ENCODE results near the gene HPN.
"Not testable (repeated sequence)": the region's sequence is repeated elsewhere in the genome, so short reads cannot be mapped to it uniquely, and the experiment has no call there.

Gene HPN

GRCh38 chr19:35042954-35043604, 1.6 kb downstream of the HPN start:
- DNase-seq (ENCODE audit: low read depth): no peak

DNA sequence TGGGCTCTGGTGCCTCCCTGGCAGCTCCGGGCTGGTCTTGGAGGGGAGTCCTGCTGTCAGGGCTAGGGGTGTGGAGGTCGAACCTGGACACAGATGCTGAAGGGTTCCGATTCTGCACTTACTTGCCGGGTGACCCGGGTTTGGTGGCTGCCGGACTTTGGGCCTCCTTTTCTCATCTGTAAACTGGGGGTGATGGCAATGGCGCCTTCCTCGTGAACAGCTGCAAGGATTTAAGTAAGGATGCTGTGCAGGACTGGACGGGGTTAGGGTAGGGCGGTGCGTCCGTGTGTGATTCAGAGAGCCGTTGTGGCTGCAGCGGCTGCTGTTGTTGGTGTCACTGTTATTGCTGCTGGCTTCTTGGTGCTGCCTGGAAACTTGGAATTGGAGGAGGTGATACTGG, 2.4 kb downstream of the HPN start:
- no peak for DNase-seq (ENCODE audit: low read depth)

GRCh38 chr19:35044317-35045117, 3.0 kb downstream of the HPN start:
- DNase-seq (ENCODE audit: low read depth): peak; percentile 56

DNA sequence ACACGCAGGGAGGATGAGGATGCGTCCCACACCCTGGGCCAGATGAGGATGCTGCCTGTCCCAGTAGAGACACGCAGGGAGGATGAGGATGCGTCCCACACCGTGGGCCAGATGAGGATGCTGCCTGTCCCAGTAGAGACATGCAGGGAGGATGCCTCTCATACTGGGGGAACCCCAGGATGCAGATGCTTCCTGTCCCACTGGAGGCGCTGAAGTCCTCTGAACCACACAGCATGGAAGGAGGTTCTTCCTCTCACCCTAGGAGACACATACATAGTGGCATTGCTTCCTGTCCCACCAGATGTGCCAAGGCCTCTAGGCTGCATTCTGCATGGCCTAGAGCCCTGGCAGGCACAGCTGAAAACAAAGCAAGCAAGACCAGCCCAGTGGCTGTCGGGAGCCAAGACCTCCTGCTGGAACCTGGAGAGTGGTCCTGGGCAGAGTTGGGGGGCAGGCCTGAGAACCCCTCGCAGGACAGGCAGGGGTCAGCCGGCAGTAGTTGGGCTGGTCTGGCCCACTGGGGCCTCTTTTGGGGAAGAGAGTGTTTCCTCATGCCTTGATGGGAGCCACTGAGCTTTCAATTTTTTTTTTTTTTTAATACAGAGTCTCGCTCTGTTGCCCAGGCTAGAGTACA, 4.3 kb downstream of the HPN start:
- no peak for DNase-seq (ENCODE audit: low read depth)

DNA sequence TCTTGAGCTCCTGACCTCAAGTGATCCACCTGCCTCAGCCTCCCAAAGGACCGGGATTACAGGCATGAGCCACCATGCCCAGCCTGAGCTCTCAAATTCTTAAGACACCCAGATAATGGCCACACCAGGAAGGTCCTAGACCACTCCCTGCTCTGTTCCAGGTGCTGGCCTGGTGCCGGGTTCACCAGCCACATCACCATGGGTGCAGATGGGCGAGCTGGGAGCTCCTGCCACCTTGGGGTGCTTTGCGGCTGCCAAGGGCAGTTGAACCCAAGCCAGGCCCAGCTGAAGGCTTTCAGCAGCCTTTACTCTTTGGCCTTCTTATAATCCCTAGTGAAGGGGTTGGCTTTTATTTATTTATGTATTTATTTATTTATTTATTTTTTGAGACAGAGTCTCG, 4.9 kb downstream of the HPN start:
- no peak for DNase-seq (ENCODE audit: low read depth)

DNA sequence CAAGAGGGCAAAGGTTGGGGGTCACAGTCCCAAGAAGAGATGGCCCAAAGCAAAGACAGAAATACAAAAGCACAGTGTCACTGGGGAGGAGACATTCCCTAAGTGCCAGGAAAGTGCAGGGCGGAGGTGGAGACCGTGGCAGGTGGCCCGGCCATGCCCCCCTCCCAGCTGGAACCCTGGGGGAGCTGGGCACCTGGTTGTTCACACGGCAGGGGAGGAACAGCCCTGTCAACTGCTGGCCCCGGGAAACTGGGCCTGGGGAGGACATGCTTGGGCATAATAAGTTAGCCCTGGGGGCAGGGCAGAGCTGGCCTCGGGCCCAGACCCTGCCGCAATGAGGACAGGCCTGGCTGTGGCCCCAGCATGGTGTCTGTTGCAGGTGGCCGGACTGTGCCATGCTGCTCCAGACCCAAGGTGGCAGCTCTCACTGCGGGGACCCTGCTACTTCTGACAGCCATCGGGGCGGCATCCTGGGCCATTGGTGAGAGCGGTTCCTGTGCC, 7.4 kb downstream of the HPN start:
- no peak for DNase-seq (ENCODE audit: low read depth)

- no peak for DNase-seq (ENCODE audit: low read depth)
Observed at GRCh38 chr19:35049456-35049855, 7.9 kb downstream of the HPN start.

DNA sequence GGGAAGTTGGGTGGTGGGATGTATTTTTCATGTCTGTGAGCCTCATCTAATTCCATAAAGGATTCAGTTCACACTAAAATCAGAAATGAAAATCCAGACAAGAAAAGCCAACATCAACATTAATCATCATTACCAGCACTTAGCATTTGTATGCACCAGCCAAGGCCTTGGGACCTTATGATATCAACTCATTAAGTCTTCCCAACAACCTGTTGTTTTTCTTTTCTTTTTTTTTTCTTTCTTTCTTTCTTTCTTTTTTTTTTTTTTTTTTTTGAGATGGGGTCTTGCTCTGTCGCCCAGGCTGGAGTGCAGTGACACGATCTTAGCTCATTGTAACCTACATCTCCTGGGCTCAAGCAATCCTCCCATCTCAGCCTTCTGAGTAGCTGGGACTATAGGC, 9.1 kb downstream of the HPN start:
- not testable (repeated sequence) for DNase-seq (ENCODE audit: low read depth)

DNA sequence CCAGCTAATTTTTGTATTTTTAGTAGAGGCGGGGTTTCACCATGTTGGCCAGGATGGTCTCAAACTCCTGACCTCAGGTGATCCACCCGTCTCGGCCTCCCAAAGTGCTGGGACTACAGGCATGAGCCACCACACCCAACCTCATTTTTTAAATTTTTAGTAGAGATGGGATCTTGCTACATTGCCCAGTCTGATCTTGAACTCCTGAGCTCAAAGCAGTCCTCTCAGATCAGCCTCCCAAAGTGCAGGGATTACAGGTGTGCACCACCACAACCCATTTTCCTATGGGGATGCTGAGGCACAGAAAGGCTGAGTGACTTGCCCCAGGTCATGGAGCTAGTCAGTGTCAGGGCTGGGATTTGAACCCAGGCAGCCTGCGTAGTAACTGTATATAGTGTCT, 9.7 kb downstream of the HPN start:
- DNase-seq (ENCODE audit: low read depth): not testable (repeated sequence)

DNA sequence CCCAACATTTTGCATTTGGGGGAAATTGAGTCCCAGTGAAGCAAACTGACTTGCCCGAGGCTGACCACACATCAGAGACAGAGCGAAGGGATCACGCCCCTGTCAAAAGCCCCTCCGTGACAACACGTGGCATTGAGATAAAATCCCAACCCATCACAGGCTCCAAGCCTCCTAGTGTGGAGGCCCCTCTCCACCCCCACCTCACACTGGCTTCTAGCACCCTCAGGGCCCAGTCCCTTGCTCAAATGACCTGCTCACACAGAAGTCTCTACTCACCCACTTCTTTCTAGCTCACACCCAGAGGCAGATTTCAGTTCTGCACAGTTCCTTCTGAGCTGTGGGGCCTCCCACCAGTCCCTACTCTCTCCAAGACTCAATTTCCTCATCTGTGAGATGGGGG, 10.3 kb downstream of the HPN start:
- DNase-seq (ENCODE audit: low read depth): no peak

DNA sequence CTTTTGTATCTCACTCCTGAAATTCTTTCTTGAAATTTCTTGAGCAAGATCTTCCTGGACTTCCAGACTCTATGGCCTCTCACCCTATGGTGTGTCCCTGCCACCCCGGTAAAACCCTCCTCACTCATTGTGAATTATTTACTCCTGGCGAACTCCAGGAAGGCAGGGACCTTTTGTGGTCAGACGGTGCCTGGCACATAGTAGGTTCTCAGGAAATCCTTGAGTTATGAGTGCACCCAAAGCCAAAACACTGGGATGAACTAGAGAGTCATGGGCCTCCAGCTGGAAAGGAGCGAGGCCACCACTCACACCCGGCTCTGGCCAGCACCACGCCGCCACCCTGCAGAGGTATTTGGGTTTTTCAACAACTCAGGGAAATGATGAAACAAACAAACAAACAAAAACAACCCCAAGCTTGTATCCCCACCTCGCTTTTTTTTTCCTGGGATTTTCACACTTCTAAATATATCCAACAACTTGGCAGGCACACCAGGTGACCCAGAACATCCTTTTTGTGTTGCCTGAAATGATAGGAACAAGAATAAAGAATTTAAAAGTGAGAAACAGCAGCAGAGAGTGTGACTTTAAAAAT, 11.2 kb downstream of the HPN start:
- no peak for DNase-seq (ENCODE audit: low read depth)

- no peak for DNase-seq (ENCODE audit: low read depth)
Observed at GRCh38 chr19:35053667-35054293, 12.3 kb downstream of the HPN start.

- DNase-seq (ENCODE audit: low read depth): no peak
Observed at GRCh38 chr19:35054626-35055025, 13.1 kb downstream of the HPN start.

DNA sequence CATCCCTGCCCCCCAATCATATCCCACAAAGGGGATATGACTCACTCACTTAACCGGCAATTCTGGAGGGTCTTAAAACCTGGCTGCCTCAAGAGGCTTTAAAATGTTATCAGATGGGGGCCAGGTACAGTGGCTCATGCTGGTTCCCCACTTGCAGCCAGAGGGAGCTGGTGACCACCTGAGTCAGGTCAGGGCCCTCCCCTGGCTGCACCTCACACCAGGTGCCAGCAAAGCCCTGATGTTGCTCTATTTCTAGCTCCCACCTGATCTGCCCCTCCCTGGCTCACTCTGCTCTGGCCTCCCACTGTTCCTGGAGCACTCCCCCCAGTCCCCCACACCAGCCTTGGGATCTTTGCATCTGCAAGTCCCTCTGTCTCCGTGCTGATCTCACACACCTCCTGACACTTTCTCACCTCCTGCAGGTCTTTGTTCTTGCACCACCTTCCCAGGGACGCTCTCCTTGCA, 14.2 kb downstream of the HPN start:
- no peak for DNase-seq (ENCODE audit: low read depth)

- no peak for DNase-seq (ENCODE audit: low read depth)
Observed at GRCh38 chr19:35056513-35057063, 15.1 kb downstream of the HPN start.

GRCh38 chr19:35058370-35058769, 16.8 kb downstream of the HPN start:
- DNase-seq (ENCODE audit: low read depth): no peak

DNA sequence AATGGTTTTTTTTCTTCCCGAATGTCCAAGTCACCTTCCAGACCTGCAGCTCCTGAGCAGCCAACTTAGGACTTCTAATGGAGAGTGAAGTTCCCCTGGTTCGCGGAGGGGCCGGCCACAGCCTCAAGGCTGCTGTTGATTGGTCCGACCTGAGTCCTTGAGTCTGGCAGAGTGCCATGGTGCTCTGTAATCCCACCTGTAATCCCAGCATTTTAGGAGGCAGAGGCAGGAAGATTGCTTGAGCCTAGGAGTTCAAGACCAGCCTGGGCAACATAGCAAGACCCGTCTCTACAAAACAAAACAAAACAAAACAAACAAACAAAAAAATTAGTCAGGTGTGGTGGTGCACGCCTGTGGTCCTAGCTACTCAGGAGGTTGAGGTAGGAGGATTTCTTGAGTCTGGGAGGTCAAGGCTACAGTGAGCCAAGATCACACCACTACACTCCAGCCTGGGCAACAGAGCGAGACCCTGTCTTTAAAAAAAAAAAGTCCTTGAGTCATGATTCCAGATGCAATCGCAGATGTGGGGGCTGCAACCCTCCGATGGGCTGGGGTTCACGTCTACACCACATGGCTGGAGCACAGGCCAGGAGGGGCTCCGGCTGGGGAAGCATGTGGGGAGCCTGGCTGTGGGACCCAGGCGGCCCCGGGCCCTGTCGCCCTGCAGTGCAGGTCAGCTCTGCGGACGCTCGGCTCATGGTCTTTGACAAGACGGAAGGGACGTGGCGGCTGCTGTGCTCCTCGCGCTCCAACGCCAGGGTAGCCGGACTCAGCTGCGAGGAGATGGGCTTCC, 17.7 kb downstream of the HPN start:
- no peak for DNase-seq (ENCODE audit: low read depth)

- DNase-seq (ENCODE audit: low read depth): no peak
Observed at GRCh38 chr19:35059799-35060091, 18.2 kb downstream of the HPN start.

DNA sequence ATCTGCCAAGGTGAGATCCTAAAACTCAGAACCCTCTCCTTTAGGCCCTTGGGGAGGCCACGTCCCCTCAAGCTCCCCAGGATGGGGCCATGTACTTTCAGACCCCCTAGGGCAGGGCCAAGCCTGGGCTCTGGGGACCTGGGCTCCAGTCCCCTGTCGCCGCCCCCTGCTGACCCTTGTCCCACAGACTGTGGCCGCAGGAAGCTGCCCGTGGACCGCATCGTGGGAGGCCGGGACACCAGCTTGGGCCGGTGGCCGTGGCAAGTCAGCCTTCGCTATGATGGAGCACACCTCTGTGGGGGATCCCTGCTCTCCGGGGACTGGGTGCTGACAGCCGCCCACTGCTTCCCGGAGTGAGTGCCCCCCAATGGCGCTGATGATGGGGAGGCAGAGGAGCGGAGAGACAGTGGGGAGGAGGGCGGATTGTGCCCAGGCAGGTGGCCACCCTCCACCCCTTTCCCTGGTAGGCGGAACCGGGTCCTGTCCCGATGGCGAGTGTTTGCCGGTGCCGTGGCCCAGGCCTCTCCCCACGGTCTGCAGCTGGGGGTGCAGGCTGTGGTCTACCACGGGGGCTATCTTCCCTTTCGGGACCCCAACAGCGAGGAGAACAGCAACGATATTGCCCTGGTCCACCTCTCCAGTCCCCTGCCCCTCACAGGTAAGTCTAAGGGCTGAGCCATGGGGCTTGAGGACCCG, 18.8 kb downstream of the HPN start:
- no peak for DNase-seq (ENCODE audit: low read depth)

DNA sequence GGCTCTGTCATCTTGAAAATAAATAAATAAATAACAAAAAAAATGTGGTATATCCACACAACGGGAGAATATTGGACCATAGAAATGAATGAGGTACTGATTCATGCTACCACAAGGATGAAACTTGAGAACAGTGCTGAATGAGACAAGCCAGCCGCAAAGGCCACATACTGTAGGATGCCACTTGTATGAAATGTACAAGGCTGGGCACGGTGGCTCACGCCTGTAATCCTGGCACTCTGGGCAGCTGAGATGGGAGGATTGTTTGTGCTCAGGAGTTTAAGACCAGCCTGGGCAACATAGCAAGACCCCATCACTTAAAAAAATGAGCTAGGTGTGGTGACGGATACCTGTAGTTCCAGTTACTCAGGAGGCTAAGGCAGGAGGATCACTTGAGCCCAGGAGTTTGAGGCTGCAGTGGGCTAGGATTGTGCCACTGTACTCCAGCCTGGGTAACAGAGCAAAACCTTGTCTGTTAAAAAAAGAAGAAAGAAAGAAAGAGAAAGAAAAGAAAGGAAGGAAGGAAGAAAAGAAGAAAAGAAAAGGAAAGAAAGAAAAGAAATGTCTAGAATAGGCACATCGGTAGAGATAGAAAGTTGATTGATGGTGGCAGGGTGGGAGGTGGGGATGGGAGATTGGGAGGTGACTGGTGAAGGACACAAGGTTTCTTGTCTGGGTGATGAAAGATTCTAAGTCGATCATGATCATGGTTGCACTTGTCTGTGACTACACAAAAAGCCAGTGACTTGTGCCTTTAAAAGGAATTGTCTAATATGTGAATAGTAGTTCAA, 20.3 kb downstream of the HPN start:
- DNase-seq (ENCODE audit: low read depth): no peak

Data from activated T-cell treated with anti-CD3 and anti-CD28 coated beads for 48 hours (primary cell).